Measurements from ENCODE around the gene CELA2B. TPM values are rescaled to one million over a fixed set of nuclear protein-coding genes. Genes with fewer than 3 reads are reported as not detected.

CELA2B gene
- total RNA-seq, 2 donors from 2014 or later: not detected

DNA sequence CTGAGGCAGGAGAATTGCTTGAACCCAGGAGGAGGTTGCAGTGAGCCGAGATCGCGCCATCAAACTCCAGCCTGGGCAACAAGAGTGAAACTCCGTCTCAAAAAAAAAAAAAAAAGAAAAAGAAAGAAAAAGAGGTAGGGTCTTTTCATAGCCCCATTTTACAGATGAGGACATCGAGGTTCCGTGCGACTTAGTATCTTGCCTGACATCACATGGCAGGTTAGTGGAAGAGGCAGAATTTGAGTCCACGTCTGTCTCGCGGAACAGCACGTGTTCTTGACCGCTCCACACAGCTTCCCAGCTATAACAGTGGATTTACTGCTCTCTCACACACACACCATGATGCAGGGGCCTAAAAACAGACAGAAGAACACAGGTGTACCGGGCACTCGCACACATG lies 36.6 kb upstream of the CELA2B start:
- Mint-ChIP-seq H3K27me3 (peaks cover 0 to 3% of the 10 kb centered on the region in 2 donors), H3K4me3 (no peak overlapping the region), H3K27ac (no peak overlapping the region), H3K9me3 (no peaks in the 10 kb centered on the region), H3K36me3 (no peaks in the 10 kb centered on the region), H3K4me1 (ENCODE audit: low read depth in 2 of 2) (peaks cover 8 to 9% of the 10 kb centered on the region in 2 donors)
- DNase-seq (ENCODE audit: low spot score) (no peak), ATAC-seq (no peak)

DNA sequence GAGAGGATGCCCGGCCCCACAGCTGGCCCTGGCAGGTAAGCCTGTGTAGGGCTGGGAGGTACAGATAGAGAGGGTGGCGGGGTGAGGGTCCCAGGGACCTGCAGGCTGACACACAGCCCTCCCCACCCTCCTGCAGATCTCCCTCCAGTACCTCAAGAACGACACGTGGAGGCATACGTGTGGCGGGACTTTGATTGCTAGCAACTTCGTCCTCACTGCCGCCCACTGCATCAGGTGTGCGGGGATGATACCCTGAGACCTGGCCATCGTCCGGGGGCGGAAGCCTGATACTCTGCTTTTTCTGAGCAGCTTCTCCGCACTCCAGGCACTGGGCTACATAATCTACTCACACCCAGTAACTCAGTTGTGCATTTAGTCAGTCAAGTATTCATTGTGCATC lies 35.5 kb upstream of the CELA2B start:
- Mint-ChIP-seq H3K4me1 (ENCODE audit: low read depth in 2 of 2) (peaks cover 5 to 6% of the 10 kb centered on the region in 2 donors), H3K36me3 (no peaks in the 10 kb centered on the region), H3K4me3 (no peak overlapping the region), H3K27ac (no peak overlapping the region), H3K27me3 (peaks cover 0 to 7% of the 10 kb centered on the region in 2 donors), H3K9me3 (no peaks in the 10 kb centered on the region)
- ATAC-seq (no peak), DNase-seq (ENCODE audit: low spot score) (no peak)

DNA sequence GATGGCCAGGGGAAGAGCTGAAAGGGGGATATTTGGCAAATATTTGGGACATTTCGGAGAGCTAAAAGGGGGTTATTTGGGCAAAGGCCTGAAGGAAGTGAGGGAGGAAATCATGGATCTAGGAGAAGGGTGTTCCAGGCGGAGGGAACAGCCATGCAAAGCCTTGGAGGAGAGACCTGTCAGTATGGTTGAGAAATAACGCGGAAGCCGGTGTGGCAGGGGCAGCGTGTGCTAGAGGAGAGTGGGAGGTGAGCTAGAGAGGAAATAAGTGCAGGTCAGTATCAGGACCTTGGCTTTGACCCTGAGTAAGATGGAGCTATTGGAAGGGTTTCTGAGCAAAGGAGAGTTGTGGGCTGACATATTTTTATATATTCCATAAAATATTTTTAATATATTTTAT lies 34.7 kb upstream of the CELA2B start:
- H3K4me1 Mint-ChIP-seq (ENCODE audit: low read depth in 2 of 2): peaks cover 12 to 14% of the 10 kb centered on the region in 2 donors

DNA sequence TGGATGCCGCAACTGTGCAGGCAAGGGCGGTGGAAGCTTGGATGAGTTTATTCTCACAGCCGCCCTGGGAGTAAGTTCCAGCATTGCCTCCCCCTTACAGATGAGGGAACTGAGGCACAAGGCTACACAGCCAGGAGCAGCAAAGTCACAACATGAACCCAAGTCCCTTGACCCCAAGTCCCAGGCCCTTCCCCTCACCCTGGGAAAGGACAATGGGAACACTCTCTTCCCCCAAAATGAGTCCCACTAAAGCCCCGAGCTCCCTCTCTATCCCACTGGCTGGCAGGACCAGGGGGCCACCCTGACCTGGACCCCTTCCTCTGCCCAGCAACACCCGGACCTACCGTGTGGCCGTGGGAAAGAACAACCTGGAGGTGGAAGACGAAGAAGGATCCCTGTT lies 33.8 kb upstream of the CELA2B start:
- DNase-seq (ENCODE audit: low spot score) (no peak), ATAC-seq (no peak)
- H3K27ac Mint-ChIP-seq: no peak overlapping the region
- peaks cover 12 to 14% of the 10 kb centered on the region in 2 donors for H3K4me1 Mint-ChIP-seq (ENCODE audit: low read depth in 2 of 2)
- no peaks in the 10 kb centered on the region for H3K36me3 Mint-ChIP-seq
- peaks cover 7 to 8% of the 10 kb centered on the region in 2 donors for H3K27me3 Mint-ChIP-seq
- no peaks in the 10 kb centered on the region for H3K9me3 Mint-ChIP-seq
- H3K4me3 Mint-ChIP-seq: no peak overlapping the region

More for the DNA sequence above, 34.7 kb upstream of the CELA2B start:
- Mint-ChIP-seq H3K36me3 (no peaks in the 10 kb centered on the region), H3K27ac (no peak overlapping the region), H3K9me3 (no peaks in the 10 kb centered on the region), H3K4me3 (no peak overlapping the region), H3K27me3 (peaks cover 7 to 8% of the 10 kb centered on the region in 2 donors)
- DNase-seq (ENCODE audit: low spot score) (no peak), ATAC-seq (no peak)

DNA sequence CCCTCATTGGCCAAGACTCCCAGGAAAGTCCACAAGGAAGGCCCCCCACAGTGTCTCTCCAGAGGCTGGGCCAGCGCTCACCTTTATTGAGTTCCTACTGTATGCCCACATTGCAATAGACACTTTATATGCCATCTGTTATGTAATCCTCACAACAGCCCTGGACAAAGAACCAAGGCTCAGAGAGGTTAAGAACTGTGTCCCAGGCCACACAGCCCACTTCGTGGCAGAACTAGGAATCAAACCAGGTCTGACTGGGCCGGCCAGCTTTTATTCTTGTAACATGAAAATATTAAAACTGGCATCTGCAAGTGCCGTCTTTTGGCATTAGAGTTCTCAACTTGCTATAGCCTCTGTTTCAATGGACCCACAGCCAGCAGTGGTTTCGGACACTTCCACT lies 33.1 kb upstream of the CELA2B start:
- H3K4me1 Mint-ChIP-seq (ENCODE audit: low read depth in 2 of 2): peaks cover 12 to 14% of the 10 kb centered on the region in 2 donors
- H3K27me3 Mint-ChIP-seq: peaks cover 7 to 8% of the 10 kb centered on the region in 2 donors
- no peaks in the 10 kb centered on the region for H3K36me3 Mint-ChIP-seq
- no peak for ATAC-seq
- DNase-seq (ENCODE audit: low spot score): no peak
- H3K27ac Mint-ChIP-seq: no peak overlapping the region
- H3K9me3 Mint-ChIP-seq: no peaks in the 10 kb centered on the region
- no peak overlapping the region for H3K4me3 Mint-ChIP-seq

DNA sequence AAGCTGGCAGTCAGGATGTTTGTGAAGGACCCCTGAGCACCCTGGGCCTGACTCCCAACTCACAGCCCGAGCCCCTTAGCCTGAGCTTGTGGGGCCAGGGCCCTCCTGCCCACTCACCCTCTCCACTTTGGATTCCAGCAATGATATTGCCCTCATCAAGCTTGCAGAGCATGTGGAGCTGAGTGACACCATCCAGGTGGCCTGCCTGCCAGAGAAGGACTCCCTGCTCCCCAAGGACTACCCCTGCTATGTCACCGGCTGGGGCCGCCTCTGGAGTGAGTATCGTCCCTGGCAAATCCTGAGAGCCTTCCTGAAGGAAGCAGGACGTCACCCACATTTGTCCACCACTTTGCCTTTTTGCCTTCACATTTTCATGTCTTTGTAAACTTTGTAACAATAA lies 32.6 kb upstream of the CELA2B start:
- Mint-ChIP-seq H3K4me3 (no peak overlapping the region), H3K36me3 (no peaks in the 10 kb centered on the region), H3K27me3 (peaks cover 7 to 8% of the 10 kb centered on the region in 2 donors), H3K27ac (no peak overlapping the region), H3K4me1 (ENCODE audit: low read depth in 2 of 2) (peaks cover 12 to 14% of the 10 kb centered on the region in 2 donors), H3K9me3 (no peaks in the 10 kb centered on the region)
- DNase-seq (ENCODE audit: low spot score) (no peak), ATAC-seq (no peak)

DNA sequence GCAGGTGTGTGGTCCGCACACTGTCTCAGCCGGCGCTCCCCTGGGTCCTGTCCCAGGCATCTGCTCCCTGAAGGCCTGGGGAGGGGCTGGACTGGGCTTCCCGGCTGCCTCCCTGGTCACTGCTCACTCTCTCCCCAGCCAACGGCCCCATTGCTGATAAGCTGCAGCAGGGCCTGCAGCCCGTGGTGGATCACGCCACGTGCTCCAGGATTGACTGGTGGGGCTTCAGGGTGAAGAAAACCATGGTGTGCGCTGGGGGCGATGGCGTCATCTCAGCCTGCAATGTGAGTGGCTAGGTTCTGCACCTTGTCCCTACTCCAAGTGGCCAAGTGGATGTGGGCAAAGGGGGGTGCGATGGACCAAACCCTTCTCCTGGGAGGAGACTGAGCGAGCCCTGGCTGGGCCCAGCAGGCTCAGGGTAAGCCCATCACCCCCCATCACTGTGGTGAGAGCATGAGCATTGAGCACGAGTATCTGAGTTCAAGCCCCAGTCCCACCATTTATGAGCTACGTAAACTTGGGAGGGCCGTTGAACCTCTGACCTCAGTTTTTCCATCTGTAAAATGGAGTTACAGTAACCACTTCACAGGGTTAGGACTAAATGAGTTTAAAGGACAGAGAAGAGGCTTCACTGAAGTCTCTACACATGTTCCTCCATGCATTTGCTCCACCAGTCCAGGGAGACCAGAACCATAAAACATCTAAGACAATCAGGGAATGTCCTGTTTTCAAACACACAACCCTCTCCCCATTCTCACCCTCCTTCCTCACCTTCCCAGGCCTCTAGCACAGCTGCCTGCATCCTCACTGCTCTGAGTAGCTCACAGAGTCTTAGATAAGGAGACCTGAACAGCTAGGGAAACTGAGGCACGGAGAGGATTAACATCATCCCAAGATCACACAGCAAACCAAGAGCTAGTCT lies 31.2 kb upstream of the CELA2B start:
- peaks cover 12 to 14% of the 10 kb centered on the region in 2 donors for H3K4me1 Mint-ChIP-seq (ENCODE audit: low read depth in 2 of 2)
- no peaks in the 10 kb centered on the region for H3K36me3 Mint-ChIP-seq
- ATAC-seq: no peak
- H3K9me3 Mint-ChIP-seq: no peaks in the 10 kb centered on the region
- peaks cover 8 to 10% of the 10 kb centered on the region in 2 donors for H3K27me3 Mint-ChIP-seq
- no peak overlapping the region for H3K27ac Mint-ChIP-seq
- H3K4me3 Mint-ChIP-seq: no peak overlapping the region
- DNase-seq (ENCODE audit: low spot score): no peak

DNA sequence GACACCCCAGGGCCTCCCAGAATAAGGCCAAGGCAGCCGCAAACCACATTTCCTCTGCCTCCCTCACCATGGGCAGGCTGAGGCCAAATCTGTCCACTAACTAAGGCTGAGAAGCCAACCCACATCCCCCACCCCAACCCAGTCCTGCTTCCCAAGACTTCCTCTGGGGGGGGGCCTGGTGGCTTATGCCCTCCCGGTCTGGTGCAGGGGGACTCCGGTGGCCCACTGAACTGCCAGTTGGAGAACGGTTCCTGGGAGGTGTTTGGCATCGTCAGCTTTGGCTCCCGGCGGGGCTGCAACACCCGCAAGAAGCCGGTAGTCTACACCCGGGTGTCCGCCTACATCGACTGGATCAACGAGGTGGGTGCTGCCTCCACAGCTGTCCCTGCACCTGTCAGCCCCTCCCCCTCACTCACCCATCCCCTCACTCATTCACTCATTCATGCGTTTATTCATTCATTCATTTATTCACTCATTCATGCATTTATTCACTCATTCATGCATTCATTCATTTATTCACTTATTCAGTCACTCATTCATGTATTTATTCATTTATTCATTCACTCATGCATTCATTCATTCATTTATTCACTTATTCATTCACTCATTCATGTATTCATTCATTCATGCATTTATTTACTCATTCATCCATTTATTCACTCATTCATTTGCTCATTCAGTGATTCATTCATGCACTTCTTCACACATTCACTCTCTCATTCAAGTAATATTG lies 30.3 kb upstream of the CELA2B start:
- ATAC-seq (peak; percentile 52 to 60), DNase-seq (ENCODE audit: low spot score) (no peak)
- Mint-ChIP-seq H3K27me3 (peaks cover 8 to 10% of the 10 kb centered on the region in 2 donors), H3K4me3 (peak overlapping the region; percentile 40), H3K27ac (no peak overlapping the region), H3K4me1 (ENCODE audit: low read depth in 2 of 2) (peaks cover 12 to 14% of the 10 kb centered on the region in 2 donors), H3K36me3 (no peaks in the 10 kb centered on the region), H3K9me3 (no peaks in the 10 kb centered on the region)

DNA sequence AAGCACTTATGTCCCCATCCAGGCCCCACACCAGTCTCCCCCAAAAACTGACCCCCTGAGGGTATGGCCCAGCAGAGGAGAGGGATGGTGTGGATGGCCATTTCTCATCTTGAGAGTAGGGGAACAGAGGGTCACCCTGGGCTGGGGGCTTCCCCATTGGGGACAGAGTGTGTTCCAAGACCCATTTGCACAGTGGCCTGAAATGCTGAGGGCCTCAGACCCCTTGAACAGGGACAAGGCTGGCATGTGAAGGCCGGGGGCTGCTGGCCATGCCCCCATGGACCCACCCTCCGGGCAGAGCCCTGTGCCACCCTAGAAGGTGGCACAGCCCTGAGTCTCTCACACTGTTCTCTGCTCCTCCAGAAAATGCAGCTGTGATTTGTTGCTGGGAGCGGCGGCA lies 29.7 kb upstream of the CELA2B start:
- H3K36me3 Mint-ChIP-seq: no peaks in the 10 kb centered on the region

DNA sequence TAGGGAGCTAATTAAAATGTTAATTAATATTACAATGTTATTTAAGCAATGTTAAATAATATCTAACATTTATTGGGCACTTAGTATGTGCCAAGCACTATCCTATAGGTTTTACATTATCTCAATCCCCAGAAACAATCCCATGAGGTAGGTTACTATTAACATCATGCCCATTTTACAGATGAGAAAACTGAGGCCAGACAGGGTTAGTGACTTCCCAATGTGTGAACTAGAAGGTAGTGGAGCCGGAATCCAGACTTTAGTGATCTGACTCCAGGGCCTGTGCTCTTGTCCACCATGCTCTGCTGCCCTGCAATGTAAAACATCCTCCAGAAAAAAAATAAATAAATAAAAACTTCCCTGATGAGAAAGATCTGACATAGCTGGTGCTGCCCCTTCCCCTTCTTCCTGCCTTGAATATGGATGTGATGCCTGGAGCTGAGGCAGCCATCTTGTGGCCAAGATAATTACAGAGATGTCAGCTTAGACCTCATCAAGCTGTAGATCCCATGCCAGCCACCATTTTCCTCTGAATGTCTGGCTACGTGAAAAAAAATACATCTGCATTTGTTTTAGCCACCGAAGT lies 26.9 kb upstream of the CELA2B start:
- DNase-seq (ENCODE audit: low spot score): no peak
- ATAC-seq: no peak
- Mint-ChIP-seq H3K4me3 (no peak overlapping the region), H3K9me3 (no peaks in the 10 kb centered on the region), H3K36me3 (no peaks in the 10 kb centered on the region), H3K27ac (no peak overlapping the region), H3K27me3 (peaks cover 7 to 8% of the 10 kb centered on the region in 2 donors), H3K4me1 (ENCODE audit: low read depth in 2 of 2) (peaks cover 12 to 14% of the 10 kb centered on the region in 2 donors)

More for the DNA sequence above, 29.7 kb upstream of the CELA2B start:
- ATAC-seq: no peak
- DNase-seq (ENCODE audit: low spot score): no peak
- H3K27me3 Mint-ChIP-seq: peaks cover 8 to 9% of the 10 kb centered on the region in 2 donors
- no peak overlapping the region for H3K27ac Mint-ChIP-seq
- peak overlapping the region; percentile 40 for H3K4me3 Mint-ChIP-seq
- H3K9me3 Mint-ChIP-seq: no peaks in the 10 kb centered on the region
- H3K4me1 Mint-ChIP-seq (ENCODE audit: low read depth in 2 of 2): peaks cover 12 to 14% of the 10 kb centered on the region in 2 donors

DNA sequence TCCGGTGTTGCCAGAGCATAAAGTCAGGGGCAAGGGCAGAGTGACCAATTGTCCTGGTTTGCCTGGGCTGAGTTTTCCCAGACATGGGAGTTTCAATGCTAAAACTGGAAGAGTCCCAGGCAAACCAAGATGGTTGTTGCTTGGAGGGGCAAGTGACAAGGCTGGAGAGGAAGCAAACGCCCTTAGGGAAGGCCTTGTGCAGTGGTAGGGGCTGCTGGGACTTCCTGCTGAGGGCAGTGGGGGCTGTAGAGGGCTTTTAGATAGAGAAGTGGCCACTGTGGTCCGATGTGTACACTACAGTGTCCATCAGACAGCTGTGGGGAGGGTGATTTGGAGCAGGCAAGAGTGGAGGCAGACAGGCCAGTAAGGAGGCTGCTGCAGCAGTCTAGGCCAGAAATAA lies 26.3 kb upstream of the CELA2B start:
- no peak overlapping the region for H3K27ac Mint-ChIP-seq
- DNase-seq (ENCODE audit: low spot score) (no peak), ATAC-seq (no peak)
- peaks cover 7 to 8% of the 10 kb centered on the region in 2 donors for H3K27me3 Mint-ChIP-seq
- peaks cover 12 to 14% of the 10 kb centered on the region in 2 donors for H3K4me1 Mint-ChIP-seq (ENCODE audit: low read depth in 2 of 2)
- H3K36me3 Mint-ChIP-seq: no peaks in the 10 kb centered on the region
- no peak overlapping the region for H3K4me3 Mint-ChIP-seq
- H3K9me3 Mint-ChIP-seq: no peaks in the 10 kb centered on the region

DNA sequence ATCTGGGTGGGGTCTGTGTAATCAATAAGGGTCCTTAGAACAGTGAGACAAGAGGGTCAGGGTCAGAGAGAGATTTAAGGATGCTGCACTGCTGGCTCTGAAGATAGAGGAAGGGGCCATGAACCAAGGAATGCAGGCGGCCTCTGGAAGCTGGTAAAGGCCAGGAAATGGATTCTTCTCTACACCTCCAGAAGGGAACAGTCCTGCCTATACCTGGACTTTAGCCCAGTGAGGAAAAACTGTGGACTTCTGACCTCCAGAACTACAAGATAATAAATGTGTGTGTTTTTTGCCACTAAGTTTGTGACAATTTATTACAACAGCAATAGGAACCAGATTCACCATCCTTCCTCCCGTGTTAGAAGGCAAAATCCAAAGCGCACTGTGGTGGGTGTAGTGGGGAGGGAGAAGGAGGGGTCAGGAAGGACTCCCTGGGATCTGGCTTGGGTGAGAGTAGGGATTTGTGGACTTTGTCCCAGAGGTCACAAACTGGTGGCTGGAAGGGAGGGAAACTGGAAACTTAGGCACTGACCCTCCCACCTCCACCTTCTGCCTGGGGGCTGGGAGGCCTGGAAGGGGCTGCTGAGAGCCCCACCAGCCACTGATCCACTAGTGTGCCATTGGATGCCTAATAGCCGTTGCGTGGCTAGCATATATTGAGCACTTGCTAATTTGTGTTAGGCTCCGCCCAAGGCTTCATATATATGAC lies 24.7 kb upstream of the CELA2B start:
- DNase-seq (ENCODE audit: low spot score) (no peak), ATAC-seq (no peak)
- Mint-ChIP-seq H3K36me3 (no peaks in the 10 kb centered on the region), H3K9me3 (no peaks in the 10 kb centered on the region), H3K4me1 (ENCODE audit: low read depth in 2 of 2) (peaks cover 0 to under 1% of the 10 kb centered on the region in 2 donors), H3K27me3 (peaks cover 1 to 4% of the 10 kb centered on the region in 2 donors), H3K27ac (no peak overlapping the region), H3K4me3 (no peak overlapping the region)

DNA sequence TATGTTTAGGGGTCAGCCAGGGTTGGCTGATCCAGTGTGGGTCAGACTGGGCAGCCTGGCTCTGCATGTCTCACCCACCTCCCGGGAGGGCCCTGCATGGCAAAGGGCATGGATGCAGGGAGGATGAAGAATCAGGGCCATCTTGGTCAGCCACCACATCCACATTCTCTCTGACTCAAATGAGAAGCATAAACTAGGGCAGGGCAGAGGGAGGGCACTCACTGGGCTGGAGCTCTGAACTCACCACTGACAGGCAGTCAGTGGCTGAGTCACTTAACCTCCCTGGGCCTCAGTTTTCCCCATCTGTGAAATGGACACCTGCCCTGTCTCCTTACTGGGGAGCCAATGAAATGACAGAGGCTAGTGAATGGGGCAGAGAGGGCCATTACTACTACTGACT lies 23.7 kb upstream of the CELA2B start:
- H3K9me3 Mint-ChIP-seq: no peaks in the 10 kb centered on the region
- ATAC-seq (peak in 1 of 2 donors; percentile 58), DNase-seq (ENCODE audit: low spot score) (no peak)
- H3K36me3 Mint-ChIP-seq: no peaks in the 10 kb centered on the region
- no peak overlapping the region for H3K27ac Mint-ChIP-seq
- no peaks in the 10 kb centered on the region for H3K4me1 Mint-ChIP-seq (ENCODE audit: low read depth in 2 of 2)
- H3K4me3 Mint-ChIP-seq: no peak overlapping the region
- H3K27me3 Mint-ChIP-seq: peaks cover 0 to 4% of the 10 kb centered on the region in 2 donors
